HCT116 (cell line): ENCODE data around the gene ACE.

ENCODE experiments used
- EGR1 ChIP-seq: IDR thresholded peaks from 2 replicates; pipeline ENCODE4 v1.6.1; 2012; ENCODE audit warnings: low read depth
- ELF1 ChIP-seq: IDR thresholded peaks from 2 replicates; pipeline ENCODE4 v1.6.1; 2012; ENCODE audit warnings: low read depth, borderline replicate concordance
- EZH2 ChIP-seq: fragments of 200-600 bp; sonication (generic); IDR thresholded peaks from 2 replicates; pipeline ENCODE4 v1.6.1; 2017; ENCODE audit warnings: antibody characterized with exemption, mixed run types
- EZH2phosphoT487 ChIP-seq: fragments of 200-600 bp; IDR thresholded peaks from 2 replicates; pipeline ENCODE4 v1.6.1; 2018; ENCODE audit warnings: antibody characterized with exemption, borderline replicate concordance
- POLR2A ChIP-seq: IDR thresholded peaks from 2 replicates; pipeline ENCODE4 v1.7.0; 2011; ENCODE audit warnings: borderline replicate concordance; ENCODE audit not compliant: insufficient read depth, insufficient read length; ENCODE audit errors: extremely low read depth
- POLR2AphosphoS5 ChIP-seq: IDR thresholded peaks from 2 replicates; pipeline ENCODE4 v1.6.1; 2011; ENCODE audit warnings: mild to moderate bottlenecking, low read depth, low read length, moderate library complexity
- RAD21 ChIP-seq: IDR thresholded peaks from 2 replicates; pipeline ENCODE4 v1.6.1; 2012; ENCODE audit warnings: low read depth, mild to moderate bottlenecking
- REST ChIP-seq: IDR thresholded peaks from 2 replicates; pipeline ENCODE4 v1.6.1; 2012; ENCODE audit warnings: low read depth
- SIN3A ChIP-seq: IDR thresholded peaks from 2 replicates; pipeline ENCODE4 v1.6.1; 2012; ENCODE audit warnings: low read depth
- SP1 ChIP-seq: IDR thresholded peaks from 2 replicates; pipeline ENCODE4 v1.6.1; 2012; ENCODE audit warnings: low read depth
- YY1 ChIP-seq: IDR thresholded peaks from 2 replicates; pipeline ENCODE4 v1.6.1; 2011; ENCODE audit warnings: low read length, low read depth, moderate library complexity, mild to moderate bottlenecking; ENCODE audit not compliant: insufficient replicate concordance; ENCODE audit errors: extremely low read depth
- ZBTB33 ChIP-seq: IDR thresholded peaks from 2 replicates; pipeline ENCODE4 v1.6.1; 2011; ENCODE audit warnings: mild to moderate bottlenecking, low read length, moderate library complexity; ENCODE audit not compliant: insufficient replicate concordance; ENCODE audit errors: extremely low read depth
- ZNF274 ChIP-seq: fragments of 200-500 bp; sonication (Bioruptor generic); IDR thresholded peaks from 2 replicates; pipeline ENCODE4 v1.6.1; 2014; ENCODE audit warnings: mild to moderate bottlenecking, low read depth, low read length, inconsistent platforms
- TF ChIP-seq, protein P1 (sequence below), 3 experiments: fragments of 200-600 bp in 1 of 3; sonication (generic) in 1 of 3; IDR thresholded peaks in 2 of 3; conservative IDR thresholded peaks in 1 of 3; 2 replicates each; pipeline ENCODE4 v1.5.1; 2012 to 2017; ENCODE audit warnings: low read depth in 2 of 3, low read length in 2 of 3, antibody characterized with exemption in 1 of 3, borderline replicate concordance in 1 of 3, control low read depth in 1 of 3, mild to moderate bottlenecking in 1 of 3, mixed read lengths in 1 of 3, mixed run types in 1 of 3, moderate library complexity in 1 of 3; ENCODE audit not compliant: insufficient read depth in 1 of 3

GRCh38 chr17:63504261-63504660 is 27.4 kb downstream of the ACE start:
- no peak for TF ChIP-seq RAD21
- TF ChIP-seq, protein P1, sequence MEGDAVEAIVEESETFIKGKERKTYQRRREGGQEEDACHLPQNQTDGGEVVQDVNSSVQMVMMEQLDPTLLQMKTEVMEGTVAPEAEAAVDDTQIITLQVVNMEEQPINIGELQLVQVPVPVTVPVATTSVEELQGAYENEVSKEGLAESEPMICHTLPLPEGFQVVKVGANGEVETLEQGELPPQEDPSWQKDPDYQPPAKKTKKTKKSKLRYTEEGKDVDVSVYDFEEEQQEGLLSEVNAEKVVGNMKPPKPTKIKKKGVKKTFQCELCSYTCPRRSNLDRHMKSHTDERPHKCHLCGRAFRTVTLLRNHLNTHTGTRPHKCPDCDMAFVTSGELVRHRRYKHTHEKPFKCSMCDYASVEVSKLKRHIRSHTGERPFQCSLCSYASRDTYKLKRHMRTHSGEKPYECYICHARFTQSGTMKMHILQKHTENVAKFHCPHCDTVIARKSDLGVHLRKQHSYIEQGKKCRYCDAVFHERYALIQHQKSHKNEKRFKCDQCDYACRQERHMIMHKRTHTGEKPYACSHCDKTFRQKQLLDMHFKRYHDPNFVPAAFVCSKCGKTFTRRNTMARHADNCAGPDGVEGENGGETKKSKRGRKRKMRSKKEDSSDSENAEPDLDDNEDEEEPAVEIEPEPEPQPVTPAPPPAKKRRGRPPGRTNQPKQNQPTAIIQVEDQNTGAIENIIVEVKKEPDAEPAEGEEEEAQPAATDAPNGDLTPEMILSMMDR (IDR thresholded peaks at IDR 0.05 in 2 of 3, conservative IDR thresholded peaks at IDR 0.05 in 1 of 3; ENCODE audit: borderline replicate concordance in 1 of 3, insufficient read depth in 1 of 3, low read depth in 2 of 3, low read length in 2 of 3), result no peak
- no peak for TF ChIP-seq ELF1
- no peak for TF ChIP-seq ZBTB33
- no peak for TF ChIP-seq POLR2AphosphoS5
- TF ChIP-seq REST, result no peak
- no peak for TF ChIP-seq EZH2
- TF ChIP-seq EGR1, result no peak
- TF ChIP-seq POLR2A, result no peak
- no peak for TF ChIP-seq YY1
- no peak for TF ChIP-seq SP1
- TF ChIP-seq EZH2phosphoT487, result no peak
- no peak for TF ChIP-seq SIN3A
- TF ChIP-seq ZNF274, result no peak
